DMS53 treated with DMSO at 0.1 percent for 48 hours (cell line): ENCODE measurements around the gene ANKLE1.

Source experiments
- DNase-seq: peaks from one replicate; lab custom pipeline; 2025; ENCODE audit not compliant: unreplicated experiment; lab: John Stamatoyannopoulos, UW

ANKLE1 gene

DNA sequence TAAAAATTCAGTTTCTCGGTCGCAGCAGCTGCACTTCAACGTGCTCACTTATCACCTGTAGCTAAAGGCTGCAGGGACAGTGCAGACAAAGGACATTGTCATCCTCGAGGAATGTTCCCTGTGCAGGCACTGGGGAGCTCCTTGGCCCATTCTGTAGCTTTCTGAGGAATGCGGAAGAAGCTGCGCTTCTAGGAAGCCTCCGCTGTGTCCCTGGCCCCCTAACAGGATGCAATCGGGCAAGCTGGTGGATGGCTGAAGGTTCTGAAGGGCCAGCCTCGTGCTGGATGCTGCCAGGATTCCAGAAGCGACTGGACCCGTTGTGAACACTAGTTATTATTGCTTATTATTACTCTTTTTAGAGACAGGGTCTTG lies 44.9 kb downstream of the ANKLE1 start:
- no peak for DNase-seq

GRCh38 chr19:17327068-17327653 lies 45.5 kb downstream of the ANKLE1 start:
- no peak for DNase-seq

DNA sequence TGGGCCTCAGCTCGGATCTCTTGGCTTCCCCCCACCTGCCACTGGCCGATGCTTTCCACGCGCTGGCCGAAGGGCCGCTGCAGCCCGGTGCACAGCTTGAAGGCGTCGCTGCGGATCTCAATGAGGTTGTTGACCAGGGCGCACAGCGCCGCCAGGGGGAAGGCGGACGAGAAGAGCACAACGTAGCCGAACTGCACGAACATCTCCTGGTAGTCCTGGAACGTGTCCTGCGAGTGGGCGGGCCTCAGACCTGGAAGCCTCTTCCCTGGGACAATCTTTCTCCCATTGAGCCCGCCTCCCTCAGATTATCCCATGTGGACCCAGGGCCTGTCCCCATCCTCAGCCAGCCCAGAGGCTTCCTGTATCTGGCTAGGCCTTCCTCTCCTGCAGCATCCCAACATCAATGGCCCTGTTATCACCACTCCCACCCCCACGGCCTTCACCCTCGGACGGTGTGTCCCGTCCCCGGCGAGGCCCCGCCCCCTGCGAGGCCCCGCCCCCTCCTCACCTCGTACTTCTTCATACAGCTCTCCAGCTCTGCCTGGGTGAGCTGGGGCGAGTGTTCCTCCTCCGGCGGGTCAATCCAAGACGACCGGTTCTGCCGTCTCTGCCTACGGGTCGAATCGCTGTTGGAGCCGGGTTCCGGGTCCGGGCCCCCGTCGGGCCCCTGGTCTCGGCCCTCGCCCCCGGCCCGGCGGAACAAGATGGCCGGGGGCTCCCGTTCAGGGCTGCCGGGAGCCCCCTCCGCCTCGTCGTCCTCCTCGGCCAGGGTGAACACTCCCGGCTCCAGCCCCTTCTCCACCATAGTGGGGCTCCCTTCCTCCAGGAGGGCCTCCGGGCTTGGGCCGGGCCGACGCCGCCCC lies 46.2 kb downstream of the ANKLE1 start:
- peak; percentile 93 for DNase-seq

- no peak for DNase-seq
These were observed 47.0 kb downstream of the ANKLE1 start for GRCh38 chr19:17328517-17329365.

- DNase-seq = no peak
These were observed 47.9 kb downstream of the ANKLE1 start for GRCh38 chr19:17329366-17330261.

DNA sequence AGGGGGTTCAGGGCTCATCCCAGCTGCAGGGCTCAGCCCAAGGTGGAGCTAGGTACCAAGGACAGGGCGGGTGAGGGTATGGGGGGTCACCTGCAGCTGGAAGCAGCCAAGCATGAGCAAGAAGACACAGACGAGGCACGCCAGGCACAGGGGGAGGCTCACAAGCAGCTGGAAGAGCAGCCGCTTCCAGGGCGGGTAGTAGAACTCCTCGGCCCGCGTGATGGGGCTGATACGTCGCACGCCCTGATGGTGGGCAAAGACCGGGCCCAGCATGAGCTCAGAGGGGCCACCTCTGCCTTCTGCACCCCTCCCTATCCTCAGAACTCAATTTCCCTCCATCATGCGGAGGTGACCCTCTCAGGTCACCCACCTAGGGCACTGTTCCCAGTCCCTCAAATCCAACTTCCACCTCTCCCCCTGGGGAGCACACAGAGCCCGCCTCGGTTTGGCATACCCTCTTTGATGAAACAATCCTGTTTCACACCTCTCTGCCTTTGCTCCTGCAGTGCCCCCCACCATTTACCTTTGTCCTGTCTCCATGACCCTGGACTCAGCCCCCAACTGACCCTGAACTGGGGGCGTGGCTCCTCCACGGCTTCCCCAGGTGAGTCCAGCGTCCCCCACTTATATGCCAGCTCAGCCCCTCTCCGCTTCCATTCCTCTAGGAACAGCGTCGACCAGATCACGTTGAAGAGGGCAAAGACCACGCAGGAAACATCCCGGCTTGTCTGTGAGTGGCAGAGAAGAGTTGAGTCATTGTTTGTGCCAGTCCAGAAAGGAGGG lies 48.8 kb downstream of the ANKLE1 start:
- DNase-seq = no peak

DNA sequence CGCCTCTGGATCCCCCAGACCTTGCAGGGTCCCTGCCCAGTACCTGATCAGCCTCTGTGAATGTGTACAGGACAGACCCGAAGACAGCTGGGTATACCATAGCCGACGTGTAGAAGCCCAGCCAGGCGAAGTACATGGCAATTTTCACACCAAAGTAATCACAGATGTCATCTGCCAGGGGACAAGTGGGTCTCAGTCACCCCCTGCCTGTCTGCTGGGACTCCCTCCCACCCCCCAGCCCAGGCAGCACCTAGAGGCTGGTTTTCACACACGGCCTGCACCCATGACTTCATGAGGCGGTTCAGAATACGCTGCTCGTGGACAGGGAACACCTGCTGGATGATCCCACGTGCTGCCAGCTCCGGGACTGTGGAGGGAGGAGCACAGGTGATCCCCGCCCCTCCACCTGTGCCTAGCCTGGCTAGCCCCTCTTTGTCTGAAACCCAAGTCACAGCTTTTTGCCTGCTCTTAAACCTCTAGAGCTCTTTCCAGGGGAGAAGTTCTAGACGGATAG lies 49.4 kb downstream of the ANKLE1 start:
- no peak for DNase-seq

DNA sequence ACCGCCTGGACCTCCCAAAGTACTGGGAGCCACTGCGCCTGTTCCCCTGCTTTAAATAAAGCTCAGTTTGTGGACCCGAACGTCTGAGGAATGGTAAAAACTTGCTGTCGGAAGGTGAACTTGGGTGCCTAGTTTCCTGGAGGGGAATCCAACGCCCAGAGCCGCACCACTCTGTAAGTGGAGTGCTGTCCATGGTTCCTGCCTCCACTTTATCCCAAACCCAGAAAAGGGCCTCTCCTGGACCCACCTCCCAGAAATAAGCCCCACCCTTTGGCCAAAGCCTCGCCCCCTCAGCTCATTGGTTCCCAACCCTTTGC lies 50.6 kb downstream of the ANKLE1 start:
- no peak for DNase-seq

DNA sequence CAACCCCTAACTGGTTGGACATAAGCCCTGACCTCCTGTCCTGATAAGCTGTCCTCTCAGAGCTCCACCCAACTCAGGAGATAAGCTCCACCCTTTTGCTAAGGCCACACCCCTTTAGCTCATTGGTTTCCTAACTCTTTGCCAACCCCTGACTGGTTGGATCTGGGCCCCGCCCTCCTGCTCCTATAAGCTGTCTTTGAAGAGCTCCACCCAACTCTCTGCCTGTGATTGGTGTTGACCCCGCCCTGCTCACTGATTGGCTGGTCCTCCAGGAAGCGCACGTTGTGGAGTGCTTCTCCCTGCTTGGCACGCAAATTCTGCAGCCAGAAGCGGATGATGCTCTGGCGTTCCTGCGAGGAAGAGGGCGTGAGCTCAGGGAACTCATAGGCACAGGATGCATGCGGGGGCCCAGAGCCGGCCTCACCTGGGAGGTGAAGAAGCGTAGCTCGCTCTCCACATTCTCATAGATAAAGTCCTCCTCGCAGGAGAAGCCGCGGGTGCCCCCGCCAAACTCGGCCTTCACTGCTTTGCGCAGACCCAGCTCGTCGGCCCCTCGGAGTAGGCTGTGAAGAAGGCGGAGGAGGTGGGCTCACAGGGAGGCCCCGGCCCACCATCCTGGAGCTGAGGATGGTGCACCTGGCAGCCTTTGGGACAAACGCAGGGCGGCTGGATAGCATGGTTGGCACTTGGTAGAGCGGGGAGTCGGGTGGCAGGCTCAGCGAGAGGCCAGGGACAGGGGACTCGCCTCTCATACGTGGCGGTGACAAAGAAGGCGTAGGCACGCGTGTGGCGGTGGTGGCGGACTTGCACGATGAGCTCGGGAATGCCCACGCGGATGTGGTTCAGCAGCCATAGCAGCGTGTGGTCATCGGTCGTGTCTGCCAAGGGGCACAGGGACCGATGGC lies 51.2 kb downstream of the ANKLE1 start:
- no peak for DNase-seq

DNA sequence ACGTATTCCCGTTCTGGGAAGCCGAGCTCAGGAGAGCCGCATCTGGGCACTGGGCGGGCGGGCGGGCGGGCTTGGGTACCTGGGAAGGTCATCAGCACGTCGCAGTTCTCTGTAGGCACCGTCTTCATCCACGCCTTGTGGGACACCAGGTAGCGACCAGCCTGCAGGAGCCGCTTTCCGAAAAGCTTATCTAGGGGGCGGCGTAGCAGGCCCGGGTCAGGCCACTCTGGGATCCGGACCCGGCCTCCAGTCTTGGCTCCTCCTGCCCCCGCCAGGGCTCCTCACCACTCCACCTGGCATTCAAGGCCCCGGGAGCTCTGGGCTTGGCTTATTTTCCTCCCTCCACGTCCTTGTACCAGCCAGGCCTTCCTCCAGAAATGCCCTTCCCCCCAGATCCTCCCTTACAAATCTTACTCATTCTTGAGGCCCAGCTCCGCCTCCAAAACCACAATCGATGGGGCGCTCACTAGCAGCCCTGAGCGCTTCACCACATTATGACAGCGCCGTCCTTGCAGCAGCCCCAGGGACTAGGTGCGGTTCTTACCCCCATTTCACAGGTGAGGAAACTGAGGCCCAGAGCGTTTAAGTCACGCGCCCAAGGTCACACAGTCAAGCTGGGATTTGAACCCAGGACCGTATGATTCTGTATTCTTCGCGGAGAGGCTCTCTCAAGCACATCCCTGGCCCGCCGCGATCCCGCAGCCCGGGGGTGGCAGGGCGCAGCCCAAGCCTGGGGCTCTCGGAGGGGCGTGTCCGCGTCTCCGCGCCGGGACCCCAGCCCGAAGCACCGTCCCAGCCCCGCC lies 52.1 kb downstream of the ANKLE1 start:
- no peak for DNase-seq

DNA sequence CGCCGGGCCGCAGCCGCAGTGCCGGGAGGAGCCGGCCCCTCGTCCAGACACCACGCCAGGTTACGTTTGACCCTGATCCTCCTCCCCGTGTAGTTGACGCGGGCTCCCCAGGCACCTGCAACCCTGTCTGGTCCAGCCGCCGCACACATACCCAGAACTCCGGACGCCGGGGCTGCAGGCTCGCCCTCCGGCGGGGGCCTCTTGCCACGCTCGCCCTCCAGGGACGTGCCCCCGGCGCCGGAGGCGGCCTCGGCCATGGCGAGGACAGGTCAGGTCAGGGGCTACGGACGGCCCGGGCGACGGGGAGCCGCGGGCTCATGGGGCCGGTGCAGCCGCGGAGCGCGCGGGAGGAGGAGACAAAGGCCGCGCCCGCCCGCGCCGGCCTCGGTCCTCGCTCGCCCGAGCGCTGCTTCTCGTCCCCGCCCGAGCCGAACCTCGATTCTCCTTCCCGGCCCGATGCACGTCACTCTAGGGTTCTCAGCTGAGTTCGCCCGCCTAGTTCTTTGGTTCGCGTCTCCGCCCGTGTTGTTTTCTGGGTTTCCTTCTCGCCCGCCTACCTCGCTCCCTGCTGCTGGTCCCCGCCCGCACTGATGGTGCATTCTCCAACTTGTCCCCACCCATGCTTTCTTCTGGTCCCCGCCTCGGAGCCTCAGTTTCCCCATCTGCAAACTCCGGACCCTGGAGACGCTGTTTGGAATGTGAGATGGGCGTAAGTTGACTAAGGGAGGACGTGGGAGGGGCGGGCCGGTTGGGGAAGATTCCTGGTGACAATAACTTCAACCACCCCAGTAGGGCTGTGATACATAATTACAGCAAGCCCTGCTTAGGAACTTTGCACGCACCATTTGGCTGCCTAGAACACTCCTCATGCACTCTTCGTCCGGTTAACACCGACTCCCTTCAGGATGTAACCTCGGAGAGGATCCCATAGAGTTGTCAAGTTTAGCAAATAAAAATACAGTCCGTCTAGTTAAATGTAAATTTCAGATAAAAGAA lies 53.0 kb downstream of the ANKLE1 start, which contains the start of gene ANO8:
ANO8 (minus strand) TSS at position 442 of the 996 bp plus-strand sequence; CDS start at position 257, 185 bp downstream.
- DNase-seq = peak; percentile 71

DNA sequence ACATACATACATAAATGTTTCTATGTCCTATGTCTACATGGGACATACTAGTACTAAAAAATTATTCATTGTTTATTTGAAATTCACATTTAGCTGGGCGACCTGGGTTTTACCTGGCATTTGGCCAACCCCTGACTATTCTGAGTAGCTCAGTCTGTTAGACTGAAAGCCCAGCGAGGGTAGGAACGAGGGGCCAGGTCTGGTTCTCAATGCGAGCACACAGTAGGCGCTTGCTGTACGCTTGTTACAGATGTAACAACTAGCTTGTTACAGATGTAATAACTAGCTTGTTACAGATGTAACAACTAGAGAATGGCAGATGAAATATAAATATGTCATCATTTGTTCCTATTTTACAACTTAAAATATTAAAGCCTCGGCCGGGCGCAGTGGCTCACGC lies 53.9 kb downstream of the ANKLE1 start:
- no peak for DNase-seq
